HG03066 (cell line): ENCODE measurements around the gene C1orf87.
"Not testable (repeated sequence)": the region's sequence is repeated elsewhere in the genome, so short reads cannot be mapped to it uniquely, and the experiment has no call there.

Experiments used
- ATAC-seq: cut with Tn5 transposase; IDR thresholded peaks from one replicate; pipeline ENCODE4 v1.9.1; 2021; ENCODE audit warnings: low read depth; ENCODE audit not compliant: unreplicated experiment

The C1orf87 gene

GRCh38 chr1:59997479-59998115 lies 76.0 kb downstream of the C1orf87 start:
- ATAC-seq: no peak

DNA sequence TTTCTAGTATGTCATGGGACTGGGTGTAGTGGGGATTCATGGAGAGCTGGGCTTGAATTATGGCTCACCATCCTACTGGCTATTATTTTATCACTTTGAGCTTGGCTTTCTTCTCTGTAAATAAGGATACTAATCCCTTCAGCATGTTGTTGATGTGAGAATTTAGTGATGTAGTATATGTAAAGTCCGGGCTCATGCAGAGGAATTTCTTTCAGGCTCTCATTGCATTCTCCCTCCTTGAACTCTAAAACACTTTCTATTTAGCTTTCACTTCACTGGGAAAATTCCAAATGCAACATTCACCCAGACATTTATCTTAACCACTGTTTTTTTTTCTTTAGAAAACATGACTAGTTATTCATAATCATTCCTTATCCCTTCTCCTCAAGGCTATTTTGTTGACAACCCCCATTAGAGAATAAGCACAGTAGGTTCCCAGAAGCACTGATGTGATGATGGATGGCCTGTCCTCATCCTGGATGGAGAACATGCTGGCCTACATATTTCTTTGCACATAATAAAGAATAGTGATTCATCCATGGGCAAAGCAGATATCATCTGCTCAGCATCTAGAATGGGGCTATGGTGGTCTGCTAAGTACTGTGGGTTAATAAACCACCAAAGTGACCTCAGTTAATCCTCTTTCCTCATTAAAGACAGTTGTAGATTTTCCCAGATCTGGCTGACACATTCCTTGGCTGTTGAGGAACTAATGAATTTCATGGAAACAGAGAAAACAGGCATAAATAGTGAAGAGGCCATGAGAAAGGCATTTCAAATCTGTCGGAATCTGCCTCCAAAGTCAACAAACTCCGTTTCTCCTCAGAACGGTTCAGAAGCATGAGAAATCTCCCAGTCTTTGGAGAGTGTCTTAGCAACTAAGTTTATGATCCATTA lies 79.0 kb downstream of the C1orf87 start:
- no peak for ATAC-seq

DNA sequence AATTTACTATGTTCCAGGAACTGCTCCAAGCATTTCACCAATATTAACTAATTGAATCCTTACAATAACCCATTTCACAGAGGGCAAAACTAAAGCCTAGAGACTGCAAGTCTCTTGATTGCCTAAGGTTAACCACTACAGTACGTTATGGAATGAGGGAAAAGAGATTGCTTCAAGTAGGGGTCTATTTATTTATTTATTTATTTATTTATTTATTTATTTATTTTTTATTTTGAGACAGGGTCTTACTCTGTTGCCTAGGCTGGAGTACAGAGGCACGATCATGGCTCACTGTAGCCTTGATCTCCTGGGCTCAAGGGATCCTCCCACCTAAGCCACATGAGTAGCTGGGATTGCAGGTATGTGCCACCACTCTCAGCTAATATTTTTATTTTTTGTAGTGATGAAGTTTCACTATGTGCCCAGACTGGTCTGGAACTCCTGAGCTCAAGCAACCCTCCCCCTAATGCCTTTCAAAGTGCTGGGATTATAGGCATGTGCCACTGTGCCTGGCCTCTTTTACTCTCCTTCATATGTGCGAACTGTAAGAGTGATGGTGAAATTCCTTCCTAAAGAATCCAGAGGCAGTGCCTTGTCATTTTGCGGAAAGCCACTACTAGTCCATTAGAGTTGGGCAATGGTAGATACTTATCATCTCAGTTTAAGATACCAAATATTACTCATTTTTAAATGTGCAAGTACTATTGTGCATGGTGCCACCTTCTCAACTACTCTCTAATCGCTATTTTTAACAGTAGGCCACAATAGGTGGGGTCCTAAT lies 81.3 kb downstream of the C1orf87 start:
- no peak for ATAC-seq

GRCh38 chr1:59990470-59990869 lies 83.1 kb downstream of the C1orf87 start:
- no peak for ATAC-seq

GRCh38 chr1:59986516-59987310 lies 86.9 kb downstream of the C1orf87 start:
- no peak for ATAC-seq

DNA sequence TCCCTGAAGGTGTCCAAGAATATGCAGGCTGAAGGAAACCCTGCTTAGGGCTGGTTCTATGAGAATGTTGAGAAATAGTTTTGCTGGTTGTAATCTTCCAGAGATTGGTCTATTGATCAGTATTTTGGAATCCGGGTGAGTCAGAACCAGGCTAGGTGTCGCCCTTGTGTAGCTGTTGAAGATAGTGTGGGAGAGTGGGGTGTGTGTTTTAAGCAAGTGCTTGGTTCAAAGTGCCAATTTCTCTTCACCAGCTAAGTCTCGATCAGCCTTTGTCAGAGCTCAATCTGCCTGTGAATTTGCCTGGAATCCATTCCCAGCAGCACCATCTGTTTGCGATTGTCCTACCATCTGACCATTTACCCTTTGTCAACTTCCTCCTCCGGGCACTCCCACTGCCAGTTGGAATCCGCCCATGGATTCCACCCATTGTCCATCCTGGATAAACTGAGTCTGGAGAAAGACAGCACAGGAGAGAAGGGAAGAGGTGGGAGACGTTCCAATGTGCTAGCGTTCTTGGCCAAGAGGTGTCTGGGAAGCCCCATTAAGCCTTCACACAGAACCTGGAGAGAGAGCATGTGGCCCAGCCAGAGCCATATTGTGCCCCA lies 87.6 kb downstream of the C1orf87 start:
- ATAC-seq: no peak

DNA sequence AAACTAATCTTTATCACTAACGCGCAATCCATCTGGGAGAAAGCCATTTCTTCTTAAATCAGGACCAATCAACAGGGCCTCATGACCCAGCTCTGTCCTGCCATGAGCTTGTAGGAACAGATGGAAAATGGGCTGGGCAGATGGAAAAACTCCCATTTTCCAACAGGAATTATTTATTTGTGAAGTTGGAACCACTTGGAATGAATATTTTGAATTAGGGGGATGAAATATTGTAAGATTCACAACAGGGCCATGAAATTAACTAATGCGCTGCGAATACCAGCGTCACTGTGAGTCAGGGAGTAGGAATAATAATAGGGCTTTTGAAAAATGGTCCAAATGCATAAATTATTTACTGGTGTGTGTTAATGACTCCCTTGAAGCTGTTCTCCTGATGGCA lies 93.9 kb downstream of the C1orf87 start:
- no peak for ATAC-seq

GRCh38 chr1:59978511-59978910 lies 95.1 kb downstream of the C1orf87 start:
- no peak for ATAC-seq

GRCh38 chr1:59978026-59978425 lies 95.5 kb downstream of the C1orf87 start:
- ATAC-seq: no peak

GRCh38 chr1:59977075-59977410 lies 96.5 kb downstream of the C1orf87 start:
- ATAC-seq: no peak

- ATAC-seq: no peak
These were observed 97.1 kb downstream of the C1orf87 start for GRCh38 chr1:59976194-59977074.

DNA sequence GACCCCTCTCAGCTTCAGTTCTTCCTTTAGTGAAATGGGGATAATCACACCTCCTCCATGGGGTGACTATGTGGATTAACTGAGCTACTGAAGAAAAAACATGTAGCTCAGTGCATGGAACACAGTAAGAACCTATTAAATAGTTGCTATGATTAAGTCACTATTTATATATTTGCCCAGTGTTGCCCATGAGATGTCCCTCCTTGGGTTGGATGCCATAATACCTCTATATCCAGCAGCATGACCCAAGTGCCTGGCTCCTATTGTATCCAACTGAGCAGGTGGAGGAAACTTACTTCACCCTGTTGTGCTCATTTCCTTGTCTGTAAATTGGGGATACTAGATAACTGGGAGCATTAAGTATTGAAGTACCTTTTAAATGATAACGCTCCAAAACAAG lies 99.9 kb downstream of the C1orf87 start:
- no peak for ATAC-seq

GRCh38 chr1:59972216-59972927 lies 101.2 kb downstream of the C1orf87 start:
- no peak for ATAC-seq

DNA sequence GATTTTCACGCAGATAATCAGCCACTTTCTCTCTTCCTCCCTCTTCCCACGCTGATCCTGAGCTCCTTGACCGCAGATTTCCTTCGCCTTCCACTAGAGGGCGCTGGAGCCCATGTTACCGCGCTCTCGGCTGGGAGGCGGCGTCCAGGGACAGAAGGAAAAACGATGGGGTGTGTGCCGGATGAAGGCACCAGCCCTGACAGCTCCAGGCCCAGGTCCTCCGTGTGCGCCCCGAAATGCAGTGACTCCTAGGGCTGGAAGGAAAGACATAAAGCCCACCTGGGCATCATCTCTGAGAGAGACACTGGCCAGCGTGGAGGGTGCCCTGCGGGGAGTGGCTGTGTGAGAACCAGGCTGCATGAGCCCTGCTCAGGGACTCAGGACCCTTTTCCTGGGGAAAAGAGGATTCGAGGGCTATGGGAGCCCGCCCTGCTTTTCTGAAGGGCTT lies 102.1 kb downstream of the C1orf87 start:
- ATAC-seq: peak; percentile 75

- not testable (repeated sequence) for ATAC-seq
These were observed 103.9 kb downstream of the C1orf87 start for GRCh38 chr1:59969542-59970175.

DNA sequence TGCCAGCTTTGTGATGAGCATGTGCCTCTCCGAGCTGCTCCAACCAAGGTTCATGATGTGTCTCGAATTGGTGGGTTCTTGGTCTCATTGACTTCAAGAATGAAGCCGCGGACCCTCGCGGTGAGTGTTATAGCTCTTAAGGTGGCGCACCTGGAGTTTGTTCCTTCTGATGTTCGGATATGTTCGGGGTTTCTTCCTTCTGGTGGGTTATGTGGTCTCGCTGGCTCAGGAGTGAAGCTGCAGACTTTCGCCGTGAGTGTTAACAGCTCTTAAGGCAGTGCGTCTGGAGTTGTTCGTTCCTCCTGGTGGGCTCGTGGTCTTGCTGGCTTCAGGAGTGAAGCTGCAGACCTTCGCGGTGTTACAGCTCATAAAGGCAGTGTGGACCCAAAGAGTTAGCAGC lies 104.8 kb downstream of the C1orf87 start:
- ATAC-seq: not testable (repeated sequence)

DNA sequence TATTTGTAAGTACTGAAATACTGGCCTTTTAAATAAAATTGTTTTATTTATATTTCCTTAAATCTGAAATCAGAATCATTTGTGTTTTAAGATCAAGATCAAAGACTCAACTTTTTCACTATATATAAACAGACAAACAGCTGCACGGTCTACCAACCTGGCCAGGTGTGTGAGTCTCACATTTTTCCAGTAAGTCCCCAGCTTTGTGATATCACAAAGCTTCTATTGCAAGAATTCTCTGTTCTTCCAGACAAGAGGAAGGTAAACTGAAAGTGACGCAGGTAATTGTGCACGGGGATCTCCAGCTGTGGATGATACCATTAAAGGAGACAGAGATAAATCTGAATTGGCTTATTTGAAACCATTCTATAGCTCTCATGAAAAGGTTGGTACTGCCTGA lies 105.8 kb downstream of the C1orf87 start:
- ATAC-seq: no peak

DNA sequence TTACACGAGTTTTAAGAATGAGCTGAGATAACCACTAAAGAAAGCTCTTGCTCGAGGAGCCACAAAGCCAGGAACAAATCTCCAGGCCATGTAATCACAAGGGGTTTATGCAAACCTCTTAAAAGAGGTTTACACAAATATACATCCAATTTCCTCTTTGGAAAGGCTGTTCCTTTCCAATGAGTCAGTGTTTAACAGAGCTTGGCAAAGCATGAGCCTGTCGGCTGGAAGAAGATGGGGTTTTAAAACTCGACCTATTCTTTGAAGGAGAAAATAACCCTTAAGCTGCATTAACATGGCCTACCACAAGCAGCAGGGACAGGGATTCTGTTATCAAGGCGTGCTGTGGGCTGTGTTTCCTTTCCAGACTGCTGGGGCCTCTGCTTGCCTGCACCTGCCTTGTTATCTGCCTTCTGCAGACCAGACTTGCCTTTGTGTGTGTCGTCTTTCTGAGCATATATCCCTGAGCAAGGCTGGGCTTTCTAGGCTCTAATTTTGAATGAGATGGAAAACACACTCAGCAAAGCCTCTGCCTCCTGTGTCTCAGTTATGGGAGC lies 106.4 kb downstream of the C1orf87 start:
- ATAC-seq: no peak
